Nucleus accumbens (tissue), 56 donors: ENCODE results near the gene ITGB8.

Experiments used
- DNase-seq, 56 donors: peaks; one replicate each; lab custom pipeline; 2025; lab: John Stamatoyannopoulos, UW

ITGB8 gene

DNA sequence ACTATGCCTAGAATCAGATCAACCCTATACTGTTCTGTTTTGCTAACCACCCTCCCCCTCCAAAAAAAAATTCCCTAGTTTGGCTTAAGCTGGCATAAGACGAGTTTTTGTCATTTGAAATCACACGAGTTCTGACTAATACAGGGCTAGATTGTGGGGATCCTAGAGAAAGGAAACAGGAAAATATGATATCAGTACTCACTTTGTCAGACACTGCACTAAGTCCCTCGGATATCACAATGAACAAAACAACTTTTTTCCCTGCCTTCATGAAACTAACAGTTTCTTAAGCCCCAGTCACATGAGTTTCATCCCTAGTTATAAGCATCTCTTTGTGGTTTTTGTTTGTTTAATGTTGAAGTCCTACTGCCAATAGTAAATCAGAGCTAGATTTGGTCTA, 118.5 kb downstream of the ITGB8 start:
- DNase-seq = no peak

DNA sequence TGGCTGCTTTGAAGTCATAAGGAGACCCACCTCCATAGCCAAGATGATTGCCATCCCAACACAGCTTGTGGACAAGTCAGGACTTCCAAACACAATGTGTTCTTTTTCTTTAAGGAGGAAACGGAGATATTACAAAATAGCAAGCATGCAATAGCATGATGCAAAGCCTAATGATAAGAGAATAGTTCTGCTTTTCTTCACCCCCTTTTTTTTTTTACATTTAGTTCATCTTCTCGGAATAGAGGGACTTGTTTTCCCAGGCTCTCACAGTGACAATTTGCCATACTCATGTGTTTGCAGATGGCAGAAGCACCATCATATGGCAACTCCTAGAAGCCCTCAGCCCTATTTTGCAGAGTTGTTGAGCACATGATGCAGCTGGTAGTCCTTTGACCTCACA, 119.8 kb downstream of the ITGB8 start:
- DNase-seq = no peak

DNA sequence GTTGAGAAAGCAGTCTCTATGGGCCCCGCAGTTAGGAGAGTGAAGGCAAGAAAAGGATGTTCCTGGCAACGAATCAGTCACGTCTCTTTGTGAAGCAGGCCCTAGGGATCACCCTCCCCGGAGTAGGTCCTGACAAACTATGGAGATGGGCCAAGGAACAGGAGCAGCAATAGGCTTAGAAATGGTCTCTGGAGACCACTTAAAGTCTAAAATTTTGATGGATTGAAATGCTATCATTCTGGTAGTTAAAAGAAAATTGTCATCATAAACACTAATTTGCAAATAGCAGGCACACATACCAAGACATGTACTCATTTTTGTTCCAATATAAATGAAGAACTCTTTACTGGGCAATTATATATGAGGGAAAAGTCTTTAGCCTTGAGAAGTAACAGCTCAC, 123.5 kb downstream of the ITGB8 start:
- DNase-seq = no peak

DNA sequence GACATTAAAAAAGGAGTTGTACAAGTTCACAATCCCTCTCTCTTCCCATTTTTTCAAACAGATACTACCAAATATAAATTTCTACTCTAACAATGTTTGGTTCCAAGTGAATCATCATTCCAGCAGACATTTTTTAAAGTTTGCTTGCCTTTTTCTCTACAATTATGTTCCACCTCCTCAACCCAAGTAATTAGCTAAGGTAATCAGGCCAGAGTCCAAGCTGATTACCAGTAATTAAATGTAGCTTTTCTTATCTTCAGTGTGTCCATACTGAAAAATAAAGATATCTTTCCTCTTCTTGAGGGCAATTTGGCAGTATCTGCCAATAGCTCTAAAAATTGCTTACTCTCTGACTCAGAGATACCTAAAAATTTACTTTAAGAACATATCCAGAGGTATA, 126.0 kb downstream of the ITGB8 start:
- DNase-seq = no peak

DNA sequence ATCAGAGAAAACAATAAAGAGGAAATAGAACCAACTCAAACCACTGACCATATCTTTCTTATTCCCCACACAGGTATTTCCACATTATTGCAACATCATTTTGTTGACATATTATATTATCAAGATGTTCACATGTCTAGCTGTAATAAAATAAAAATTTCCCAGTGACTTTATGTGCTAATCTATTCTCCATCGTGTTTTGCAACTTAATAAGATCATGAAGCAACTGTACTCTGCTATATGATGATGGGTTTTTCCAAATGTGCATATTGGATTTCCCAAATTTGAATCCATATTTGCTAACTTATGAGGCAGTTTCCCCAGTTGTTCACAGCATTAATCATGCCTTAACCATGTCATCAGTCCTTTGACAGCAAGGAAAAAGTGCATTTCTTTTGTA, 127.8 kb downstream of the ITGB8 start:
- no peak for DNase-seq

GRCh38 chr7:20459419-20459818, 128.7 kb downstream of the ITGB8 start:
- DNase-seq = no peak

DNA sequence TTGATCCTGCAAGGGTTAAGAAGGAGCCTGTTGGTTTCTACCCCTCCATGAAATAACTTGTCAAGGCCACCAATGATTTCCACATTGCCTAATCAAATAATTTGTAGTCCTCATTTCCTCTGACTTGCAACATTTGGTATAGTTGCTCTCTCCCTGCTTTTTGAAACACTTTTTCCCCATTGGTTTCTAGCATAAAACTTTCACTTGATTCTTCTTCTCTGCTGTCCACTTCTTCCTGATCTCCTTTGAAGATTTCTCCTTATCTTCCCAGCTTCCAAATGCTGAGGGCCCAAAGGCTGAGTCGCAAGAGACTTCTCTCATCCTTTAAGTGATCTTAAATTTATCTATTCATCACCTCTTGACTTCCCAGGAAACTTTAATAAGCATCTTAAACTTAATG, 134.2 kb downstream of the ITGB8 start:
- no peak for DNase-seq
